Measurements from ENCODE around the gene BRK1.
"Not testable (repeated sequence)": the region's sequence is repeated elsewhere in the genome, so short reads cannot be mapped to it uniquely, and the experiment has no call there.

Gene BRK1

GRCh38 chr3:10173095-10173925 lies 57.8 kb downstream of the BRK1 start:
- DNase-seq, result no peak

GRCh38 chr3:10173926-10174435 lies 58.5 kb downstream of the BRK1 start:
- no peak for DNase-seq
- in situ Hi-C loops (cut with MboI; ENCODE audit: low pct_unique_long_range_greater_than_20kb, low sequenced_read_pairs), result no loop called here

More at GRCh38 chr3:10173095-10173925, 57.8 kb downstream of the BRK1 start:
- in situ Hi-C loops (cut with MboI; ENCODE audit: low pct_unique_long_range_greater_than_20kb, low sequenced_read_pairs), result no loop called here

- in situ Hi-C loops (cut with MboI; ENCODE audit: low pct_unique_long_range_greater_than_20kb, low sequenced_read_pairs); DNase-seq: not testable (repeated sequence)
Observed at GRCh38 chr3:10175334-10175733, 59.9 kb downstream of the BRK1 start.

GRCh38 chr3:10176150-10176549 lies 60.7 kb downstream of the BRK1 start:
- DNase-seq; in situ Hi-C loops (cut with MboI; ENCODE audit: low pct_unique_long_range_greater_than_20kb, low sequenced_read_pairs): not testable (repeated sequence)

All from KBM-7 (cell line).